Neural progenitor cell (in vitro differentiated cells): Measurements from ENCODE around the gene ILF3.

Experiments used
- EZH2phosphoT487 ChIP-seq: fragments of 200-600 bp; sonication (generic); IDR thresholded peaks from 2 replicates; pipeline ENCODE4 v1.6.1; 2017; ENCODE audit warnings: antibody characterized with exemption
- TF ChIP-seq, protein P1 (sequence below): fragments of 200-600 bp; sonication (generic); IDR thresholded peaks from 2 replicates; pipeline ENCODE4 v1.5.1; 2017; ENCODE audit warnings: antibody characterized with exemption, mild to moderate bottlenecking

DNA sequence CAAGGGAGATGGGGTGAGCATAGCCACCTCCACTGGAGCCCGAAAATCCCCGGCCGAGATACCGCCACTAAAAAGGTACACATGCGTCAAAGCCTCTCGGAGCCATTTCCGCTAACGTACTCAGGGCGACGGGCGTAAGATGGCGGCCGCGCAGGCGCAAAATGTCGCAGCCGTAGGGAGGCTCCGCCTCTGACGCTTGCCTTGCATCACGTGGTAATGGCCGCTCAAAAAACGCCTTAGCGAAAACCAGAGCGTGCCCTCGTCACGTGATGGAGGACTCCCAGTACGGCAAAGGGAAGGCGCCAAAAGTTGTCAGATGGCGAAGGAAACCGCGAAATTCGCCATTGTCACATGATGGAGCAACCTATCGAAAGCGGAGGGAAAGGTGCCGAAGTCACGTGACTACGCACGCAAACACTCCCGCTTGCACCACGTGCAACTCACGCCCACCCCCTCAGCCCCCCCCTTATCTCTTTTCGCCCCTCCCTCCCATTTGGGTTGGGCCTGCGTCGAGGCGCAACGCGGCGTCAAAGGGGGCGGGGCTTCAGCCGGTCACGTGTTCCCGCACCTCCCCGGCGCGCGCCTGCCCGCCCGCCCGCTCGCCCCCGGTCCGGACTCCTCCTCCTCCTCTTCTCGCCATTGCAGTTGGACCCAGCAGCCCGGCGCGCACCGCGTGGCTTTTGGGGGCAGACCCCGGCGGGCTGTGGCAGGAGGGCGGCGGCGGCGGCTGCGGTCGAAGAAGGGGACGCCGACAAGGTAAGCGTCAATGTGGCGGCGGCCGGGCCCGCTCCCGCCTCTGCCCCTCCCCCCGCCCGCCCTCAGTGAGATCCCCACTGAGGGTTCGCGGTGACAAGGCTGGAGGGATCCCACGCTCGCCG, at the start of gene ILF3:
- no peak for TF ChIP-seq EZH2phosphoT487
- TF ChIP-seq, protein P1, sequence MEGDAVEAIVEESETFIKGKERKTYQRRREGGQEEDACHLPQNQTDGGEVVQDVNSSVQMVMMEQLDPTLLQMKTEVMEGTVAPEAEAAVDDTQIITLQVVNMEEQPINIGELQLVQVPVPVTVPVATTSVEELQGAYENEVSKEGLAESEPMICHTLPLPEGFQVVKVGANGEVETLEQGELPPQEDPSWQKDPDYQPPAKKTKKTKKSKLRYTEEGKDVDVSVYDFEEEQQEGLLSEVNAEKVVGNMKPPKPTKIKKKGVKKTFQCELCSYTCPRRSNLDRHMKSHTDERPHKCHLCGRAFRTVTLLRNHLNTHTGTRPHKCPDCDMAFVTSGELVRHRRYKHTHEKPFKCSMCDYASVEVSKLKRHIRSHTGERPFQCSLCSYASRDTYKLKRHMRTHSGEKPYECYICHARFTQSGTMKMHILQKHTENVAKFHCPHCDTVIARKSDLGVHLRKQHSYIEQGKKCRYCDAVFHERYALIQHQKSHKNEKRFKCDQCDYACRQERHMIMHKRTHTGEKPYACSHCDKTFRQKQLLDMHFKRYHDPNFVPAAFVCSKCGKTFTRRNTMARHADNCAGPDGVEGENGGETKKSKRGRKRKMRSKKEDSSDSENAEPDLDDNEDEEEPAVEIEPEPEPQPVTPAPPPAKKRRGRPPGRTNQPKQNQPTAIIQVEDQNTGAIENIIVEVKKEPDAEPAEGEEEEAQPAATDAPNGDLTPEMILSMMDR, result no peak
